OCI-M2 (cell line): ENCODE results near the gene DUSP1.
"Not testable (repeated sequence)": the region's sequence is repeated elsewhere in the genome, so short reads cannot be mapped to it uniquely, and the experiment has no call there.

ENCODE experiments used
- DNase-seq: peaks from one replicate; lab custom pipeline; 2025; ENCODE audit not compliant: unreplicated experiment; lab: John Stamatoyannopoulos, UW

Gene DUSP1

DNA sequence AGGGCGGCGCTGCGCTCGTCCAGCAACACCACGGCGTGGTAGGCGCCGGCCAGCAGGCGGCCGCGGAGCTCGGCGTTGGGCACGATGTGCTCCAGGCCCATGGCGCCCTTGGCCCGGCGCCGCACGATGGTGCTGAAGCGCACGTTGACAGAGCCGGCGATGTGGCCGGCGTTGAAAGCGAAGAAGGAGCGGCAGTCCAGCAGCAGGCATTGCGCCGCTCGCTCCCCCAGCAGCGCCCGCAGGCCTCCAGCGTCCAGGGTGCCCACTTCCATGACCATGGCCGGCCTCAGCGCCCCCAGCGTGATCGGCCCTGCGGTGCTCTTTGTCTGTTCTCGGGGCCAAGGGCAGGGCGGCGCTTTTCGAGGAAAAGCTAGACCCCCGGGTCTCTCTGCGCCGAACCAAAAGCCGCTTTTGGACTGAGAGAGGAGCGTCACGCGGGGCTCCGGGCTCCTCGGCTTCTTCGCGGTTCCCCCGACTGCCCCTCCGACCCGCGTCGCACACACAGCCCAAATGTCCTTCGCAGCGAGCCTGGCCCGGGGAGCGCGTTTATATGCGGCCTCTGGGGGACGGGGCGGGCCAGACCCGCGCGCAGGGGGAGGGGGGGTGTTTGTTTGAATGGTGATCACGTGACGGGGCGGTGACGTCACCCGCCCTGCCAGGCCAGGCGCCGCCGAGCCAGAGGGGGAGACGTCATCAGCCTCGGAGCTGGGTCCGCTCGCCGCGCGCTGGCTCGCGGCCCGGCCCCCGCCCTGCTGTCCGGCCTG, at the start of gene DUSP1:
DUSP1 (minus strand) TSS at position 521 of the 764 bp plus-strand sequence; CDS start at position 278, 243 bp downstream.
- DNase-seq: no peak

DNA sequence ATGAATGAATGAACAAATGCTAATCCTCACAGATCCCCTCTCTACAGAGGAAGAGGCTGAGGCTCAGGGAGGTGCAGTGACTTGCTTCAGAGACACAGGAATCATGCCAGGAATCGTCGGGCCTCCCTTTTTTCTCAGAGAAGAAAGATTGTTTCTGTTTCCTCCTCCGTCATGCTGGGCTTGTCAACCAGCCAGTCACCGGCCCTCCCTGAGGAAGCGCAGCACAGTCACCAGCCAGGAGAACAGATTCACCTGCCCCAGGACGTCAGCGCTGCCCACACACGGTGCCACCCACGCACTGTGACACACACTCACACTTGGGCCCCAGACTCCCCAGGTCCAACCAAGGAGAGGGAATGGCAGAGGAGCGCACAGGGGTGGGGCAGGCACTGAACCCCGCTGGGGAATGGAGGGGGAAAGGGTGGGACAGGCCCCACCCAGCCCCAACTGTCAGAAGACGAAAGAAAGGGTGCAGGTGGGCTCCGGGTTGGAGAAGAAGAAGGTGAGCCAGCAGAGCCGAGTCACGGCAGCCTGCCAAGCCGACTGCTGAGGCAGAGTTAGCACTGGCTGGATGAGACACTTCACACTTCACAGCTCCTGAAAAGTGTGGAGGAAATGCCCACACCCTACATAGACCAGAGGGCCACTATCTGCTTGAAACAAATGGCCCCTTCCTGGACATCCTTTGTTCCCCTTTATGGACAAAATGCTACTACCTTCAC, 49.2 kb upstream of the DUSP1 start:
- DNase-seq: no peak

DNA sequence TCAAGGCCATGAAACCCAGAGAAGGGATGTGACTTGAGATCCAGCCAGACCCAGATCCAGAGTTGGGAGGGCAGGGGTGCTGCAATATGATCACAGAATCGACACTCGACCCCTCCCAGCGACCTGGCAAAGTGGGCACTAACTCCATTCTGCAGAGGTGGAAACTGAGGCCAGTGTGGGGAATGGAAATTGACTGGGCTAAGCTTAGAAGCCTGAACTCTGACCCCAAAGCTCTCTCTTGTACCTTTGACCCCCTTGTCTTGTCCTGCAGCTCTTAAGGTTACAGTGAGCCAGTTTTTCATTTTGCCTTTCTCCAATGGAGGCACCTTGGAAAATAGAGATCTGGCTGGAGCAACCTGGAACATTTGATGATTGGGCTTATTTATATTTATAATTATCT, 48.6 kb upstream of the DUSP1 start:
- DNase-seq: no peak

DNA sequence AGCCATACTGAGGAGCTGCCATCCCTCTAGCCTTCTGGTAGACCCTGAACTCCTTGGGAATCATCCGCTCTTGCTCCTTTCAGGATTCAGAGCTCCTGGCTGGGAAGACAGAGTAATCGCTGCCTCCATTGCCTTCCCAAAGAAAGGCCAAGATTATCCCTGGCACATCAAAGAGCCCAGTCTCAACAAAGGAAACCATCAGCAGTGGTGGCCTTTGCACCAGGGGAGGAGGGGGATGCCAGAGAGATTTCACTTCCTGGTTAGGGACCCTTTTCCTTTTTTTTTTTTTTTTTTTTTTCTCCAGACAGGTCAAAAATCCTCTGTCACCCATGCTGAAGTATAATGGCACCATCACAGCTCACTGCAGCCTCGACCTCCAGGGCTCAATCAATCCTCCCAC, 47.1 kb upstream of the DUSP1 start:
- DNase-seq: no peak

DNA sequence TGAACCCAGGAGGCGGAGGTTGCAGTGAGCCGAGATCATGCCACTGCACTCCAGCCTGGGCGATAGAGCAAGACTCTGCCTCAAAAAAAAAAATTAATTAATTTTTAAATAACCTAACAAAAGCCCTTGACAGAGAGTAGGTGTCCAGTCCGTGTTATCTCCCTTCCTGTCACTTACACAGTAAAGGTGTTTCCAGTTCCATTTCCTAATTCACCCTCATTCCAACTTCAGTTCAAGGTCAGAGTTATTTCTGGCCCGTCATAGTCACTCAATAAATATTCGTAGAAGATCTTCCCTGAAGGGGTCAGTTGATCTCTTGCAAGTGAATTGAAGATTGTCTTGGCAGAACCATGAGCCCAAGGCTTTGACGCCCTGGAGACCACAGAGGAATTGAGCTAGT, 46.7 kb upstream of the DUSP1 start:
- DNase-seq: no peak

- DNase-seq: no peak
These were observed 46.0 kb upstream of the DUSP1 start for GRCh38 chr5:172816925-172817562.

- DNase-seq: no peak
These were observed 44.6 kb upstream of the DUSP1 start for GRCh38 chr5:172815631-172816030.

GRCh38 chr5:172810996-172811395, 40.0 kb upstream of the DUSP1 start:
- DNase-seq: not testable (repeated sequence)

DNA sequence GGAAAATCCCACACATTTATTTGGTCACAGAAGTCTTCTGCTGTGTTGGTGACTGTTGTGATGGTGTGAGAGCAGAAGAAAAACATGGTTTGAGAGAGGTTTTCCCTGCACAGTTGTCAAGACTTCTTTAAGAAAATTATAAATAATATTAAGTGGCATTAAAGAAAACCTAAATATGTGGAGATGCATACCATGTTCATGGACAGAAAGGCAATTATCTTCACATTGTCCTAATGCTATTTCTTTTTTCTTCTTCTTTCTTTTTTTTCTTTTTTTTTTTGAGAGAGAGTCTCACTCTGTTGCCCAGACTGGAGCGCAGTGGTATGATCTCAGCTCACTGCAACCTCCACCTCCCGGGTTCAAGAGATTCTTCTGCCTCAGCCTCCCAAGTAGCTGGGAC, 38.8 kb upstream of the DUSP1 start:
- no peak for DNase-seq

GRCh38 chr5:172807766-172808311, 36.8 kb upstream of the DUSP1 start:
- DNase-seq: no peak

GRCh38 chr5:172806897-172807672, 36.1 kb upstream of the DUSP1 start:
- no peak for DNase-seq

GRCh38 chr5:172805736-172806255, 34.8 kb upstream of the DUSP1 start:
- no peak for DNase-seq

DNA sequence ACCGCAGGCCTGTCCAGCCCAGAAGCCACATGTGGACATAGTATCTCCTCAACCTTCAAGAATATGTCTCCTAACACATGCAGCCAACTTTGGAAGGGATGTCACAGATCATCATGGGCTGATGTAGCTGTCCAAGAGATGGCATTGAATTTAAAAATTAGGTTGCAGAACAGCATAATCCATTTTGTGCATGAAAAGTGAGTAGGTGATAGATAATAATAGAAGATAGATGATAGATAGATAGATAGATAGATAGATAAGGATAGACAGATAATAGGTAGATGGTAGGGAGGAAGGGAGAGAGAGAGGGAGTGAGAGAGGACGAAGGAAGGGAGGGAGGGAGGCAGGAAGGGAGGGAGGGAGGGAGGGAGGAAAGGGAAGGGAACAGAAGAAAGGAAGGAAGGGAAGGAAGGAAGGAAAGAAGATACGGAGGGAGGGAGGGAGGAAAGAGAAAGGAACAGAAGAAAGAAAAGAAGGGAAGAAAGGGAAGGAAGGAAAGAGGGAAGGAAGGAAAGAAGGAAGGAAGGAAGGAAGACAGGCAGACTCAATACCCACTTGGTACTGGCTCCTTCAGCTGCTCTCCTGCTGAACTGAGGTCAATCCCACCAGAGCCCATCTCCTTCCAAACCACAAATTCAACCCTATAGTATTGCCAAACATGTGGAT, 34.2 kb upstream of the DUSP1 start:
- no peak for DNase-seq

DNA sequence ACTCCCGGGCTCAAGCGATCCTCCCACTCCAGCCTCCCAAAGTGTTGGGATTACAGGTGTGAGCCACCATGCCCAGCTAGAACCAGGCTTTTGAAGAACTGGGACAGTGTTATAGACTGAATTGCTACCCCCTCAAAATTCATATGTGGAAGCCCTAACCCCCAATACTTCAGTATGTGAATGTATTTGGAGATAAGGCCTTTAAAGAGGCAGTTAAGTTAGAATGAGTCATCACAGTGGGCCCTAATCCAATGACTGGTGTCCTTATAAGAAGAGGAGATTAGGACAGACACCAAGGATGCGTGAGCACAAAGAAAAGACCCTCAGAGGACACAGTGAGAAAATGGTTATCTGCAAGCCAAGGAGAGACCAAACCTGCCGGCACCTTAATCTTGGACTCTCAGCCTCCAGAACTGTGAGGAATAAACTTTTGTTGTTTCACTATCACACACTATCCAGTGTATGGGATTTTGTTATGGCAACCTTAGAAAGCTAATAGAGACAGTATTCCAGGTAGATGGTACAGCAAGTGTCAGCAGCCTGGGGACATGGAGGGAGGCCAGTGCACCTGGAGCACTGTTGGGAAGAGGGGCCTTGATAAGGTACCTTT, 31.7 kb upstream of the DUSP1 start:
- no peak for DNase-seq

DNA sequence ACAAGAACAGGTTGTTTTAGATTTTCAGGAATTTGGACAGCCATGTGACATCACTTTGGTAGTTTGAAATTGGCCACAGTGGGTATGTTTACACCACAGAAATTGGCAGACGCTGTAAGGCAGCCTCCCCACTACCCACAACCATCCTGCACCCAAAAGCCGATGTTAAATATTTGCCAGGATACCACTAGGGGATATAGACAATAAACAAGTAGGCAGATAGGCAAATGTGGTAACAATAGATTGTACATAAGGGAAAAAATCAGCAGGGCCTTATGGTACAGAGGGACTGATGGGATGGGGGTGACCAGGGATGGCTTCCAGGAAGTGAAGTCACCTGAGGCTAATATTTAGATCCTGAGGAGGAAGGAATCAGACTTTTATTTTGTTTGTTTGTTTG, 31.1 kb upstream of the DUSP1 start:
- no peak for DNase-seq

DNA sequence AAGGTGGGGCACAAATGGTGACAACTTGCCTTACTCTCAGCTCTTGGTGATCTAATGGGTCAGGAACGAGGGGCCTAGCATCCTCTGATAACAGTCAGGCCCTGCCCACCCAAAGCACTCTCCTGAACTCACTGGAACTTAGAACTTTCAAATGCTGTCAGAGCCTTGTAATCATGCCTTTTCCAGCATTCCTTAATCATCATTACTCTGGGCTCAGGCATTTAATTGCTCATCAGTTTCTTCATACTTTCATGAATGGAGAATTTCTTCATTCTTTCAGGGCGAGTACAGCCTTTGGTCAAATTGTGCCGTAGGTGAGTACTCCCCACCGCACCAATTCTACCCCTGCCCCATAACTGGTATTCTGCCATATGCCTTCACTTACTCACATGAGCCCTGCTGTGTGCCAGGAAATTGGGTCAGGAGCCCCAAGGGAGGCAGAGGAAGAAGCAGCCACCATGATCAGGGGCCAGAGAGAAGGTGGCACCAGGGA, 30.2 kb upstream of the DUSP1 start:
- DNase-seq: no peak

DNA sequence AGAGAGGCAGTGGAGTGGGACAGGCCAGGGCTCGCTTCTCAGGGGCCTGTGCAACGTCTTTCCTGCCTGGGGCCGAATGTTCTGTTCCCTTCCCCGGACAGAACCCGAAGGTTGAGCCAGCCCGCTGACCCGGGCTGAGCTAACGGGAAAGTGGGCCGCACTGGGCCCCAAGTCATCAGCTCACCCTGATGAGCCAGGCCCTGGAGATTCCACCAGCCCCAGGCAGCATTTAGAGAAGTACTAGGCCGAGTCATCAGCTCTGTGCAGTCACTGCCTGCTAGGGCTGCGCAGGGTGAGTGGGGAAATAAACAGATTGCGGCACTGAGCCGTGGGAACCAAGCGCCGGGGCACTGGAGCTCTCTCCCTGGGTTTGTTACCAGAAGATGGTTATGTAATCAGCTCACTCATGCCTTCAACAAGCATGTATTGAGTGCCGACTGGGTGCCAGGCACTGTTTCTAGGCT, 29.1 kb upstream of the DUSP1 start:
- DNase-seq: no peak

DNA sequence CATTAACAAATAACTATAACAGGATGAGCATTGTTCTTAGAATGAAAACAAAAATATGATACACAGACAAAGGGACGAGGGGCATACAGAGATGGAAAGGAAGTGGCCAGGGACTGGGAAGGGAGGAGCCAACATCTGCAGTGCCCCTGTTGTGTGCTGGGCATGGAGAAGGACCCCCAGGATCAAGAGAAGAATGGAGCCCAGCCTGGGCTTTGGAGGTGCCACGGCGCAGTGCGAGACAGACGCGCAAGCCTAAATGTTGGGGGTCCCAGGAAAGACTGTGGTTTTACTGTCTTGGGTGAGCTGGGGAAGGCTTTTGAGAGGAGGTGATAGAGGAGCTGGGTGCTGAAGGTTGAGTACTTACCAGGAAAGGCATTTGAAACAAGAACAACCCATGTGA, 28.4 kb upstream of the DUSP1 start:
- DNase-seq: no peak

DNA sequence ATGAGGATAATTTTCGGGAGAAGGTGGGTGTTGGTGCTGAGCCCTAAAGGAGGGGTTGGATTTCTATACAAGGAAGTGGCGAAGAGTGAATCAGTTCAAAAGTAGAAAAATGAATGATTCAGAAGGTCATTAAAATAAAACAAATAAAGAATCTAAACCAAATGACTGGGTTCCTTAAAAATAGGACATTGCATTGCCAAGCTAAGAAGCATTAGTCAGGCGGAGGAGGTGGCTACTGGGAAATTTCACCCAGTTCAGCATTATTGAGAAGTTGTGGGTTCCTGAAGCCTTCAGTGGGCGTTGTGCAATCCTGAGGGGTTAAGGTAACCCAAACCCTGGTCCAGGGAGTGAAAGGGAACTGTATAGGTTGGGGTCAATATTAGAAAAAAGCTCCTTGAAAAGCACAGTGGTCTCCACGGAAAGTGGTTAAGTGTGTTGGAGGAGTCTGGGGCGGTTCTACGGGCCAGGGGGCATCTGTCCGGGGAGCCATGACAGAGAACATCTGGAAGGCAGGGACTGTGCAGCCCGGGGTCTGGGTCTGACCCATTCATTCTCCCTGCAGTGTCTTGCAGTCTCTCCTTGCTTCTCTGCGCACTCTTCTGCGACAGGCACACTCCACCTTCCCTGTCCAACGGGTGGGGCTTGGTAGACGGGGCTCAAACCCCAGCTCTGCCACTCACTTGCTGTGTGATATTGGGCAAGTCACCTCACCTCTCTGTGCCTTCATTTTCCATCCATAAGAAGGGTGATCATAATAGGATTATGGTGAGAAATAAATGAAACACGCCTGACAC, 27.6 kb upstream of the DUSP1 start:
- DNase-seq: no peak
